Measurements from ENCODE around the gene CSMD2.

Gene CSMD2

GRCh38 chr1:33635336-33636012 is 529.6 kb downstream of the CSMD2 start:
- DNase-seq (ENCODE audit: low read depth) = no peak

- peak; percentile 9 for DNase-seq (ENCODE audit: low read depth)
Measured at GRCh38 chr1:33634806-33635205, 530.2 kb downstream of the CSMD2 start.

GRCh38 chr1:33634143-33634542 is 530.9 kb downstream of the CSMD2 start:
- no peak for DNase-seq (ENCODE audit: low read depth)

GRCh38 chr1:33633019-33633801 is 531.8 kb downstream of the CSMD2 start:
- peak; percentile 82 for DNase-seq (ENCODE audit: low read depth)

GRCh38 chr1:33630686-33631085 is 534.3 kb downstream of the CSMD2 start:
- DNase-seq (ENCODE audit: low read depth) = no peak

DNA sequence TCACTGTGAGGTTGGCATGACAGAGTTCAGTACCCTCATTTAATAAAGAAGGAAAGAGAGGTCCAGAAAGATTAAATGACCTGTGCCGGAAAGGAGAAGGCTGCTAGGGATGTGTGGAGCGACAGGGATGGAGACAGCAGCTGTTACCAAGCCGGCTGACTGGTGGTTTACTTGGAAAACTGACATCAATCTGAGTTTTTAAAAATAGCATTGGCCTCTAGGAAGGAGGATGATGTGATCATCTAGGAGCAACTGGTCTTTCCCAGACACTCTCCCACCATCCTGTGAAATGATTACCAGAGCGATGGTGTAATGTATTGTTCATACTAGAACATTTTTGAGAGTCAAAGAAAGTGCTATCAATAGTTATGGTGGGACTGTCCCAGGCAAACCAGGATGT is 538.2 kb downstream of the CSMD2 start:
- DNase-seq (ENCODE audit: low read depth) = no peak

DNA sequence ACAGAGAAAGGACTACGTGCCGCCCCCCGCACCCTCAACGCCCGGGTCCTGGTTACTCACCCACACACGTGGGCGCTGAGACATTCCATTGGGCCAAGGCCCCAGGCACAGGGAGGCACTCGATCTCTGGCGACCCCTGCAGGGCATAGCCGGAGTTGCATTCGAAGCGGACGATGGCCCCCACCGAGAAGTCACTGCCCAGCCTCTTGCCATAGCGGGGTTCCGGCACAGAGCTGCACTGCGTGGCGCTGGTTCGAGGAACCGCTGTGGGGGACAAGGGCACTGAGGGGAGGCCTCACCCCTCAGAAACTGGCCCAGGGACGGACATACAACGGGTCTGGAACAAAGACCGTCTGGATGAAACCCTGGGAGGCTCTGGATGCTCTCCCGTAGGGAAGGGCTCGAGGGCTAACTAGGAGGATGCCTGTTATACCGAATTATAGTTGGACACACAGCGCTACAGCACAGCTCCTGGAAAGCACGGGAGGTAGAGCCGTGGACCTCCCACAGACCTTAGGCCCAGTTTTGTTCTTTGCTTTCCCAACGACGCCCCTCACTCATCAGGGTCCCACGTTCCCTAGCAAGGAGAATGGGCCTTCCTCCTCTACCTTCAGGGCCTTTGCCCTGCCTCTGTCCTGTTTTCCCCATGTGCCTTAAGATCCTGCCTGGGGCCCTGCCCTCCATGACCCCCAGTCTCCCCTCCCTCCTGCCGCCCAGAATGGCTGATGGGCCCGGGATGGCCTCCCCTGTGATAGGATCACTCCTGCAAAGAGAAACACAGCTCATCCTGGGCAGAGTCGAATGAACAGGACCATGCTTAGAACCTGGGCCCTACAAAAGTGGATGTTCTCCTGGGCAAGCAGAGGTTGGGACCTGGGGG is 539.8 kb downstream of the CSMD2 start:
- DNase-seq (ENCODE audit: low read depth) = no peak

DNA sequence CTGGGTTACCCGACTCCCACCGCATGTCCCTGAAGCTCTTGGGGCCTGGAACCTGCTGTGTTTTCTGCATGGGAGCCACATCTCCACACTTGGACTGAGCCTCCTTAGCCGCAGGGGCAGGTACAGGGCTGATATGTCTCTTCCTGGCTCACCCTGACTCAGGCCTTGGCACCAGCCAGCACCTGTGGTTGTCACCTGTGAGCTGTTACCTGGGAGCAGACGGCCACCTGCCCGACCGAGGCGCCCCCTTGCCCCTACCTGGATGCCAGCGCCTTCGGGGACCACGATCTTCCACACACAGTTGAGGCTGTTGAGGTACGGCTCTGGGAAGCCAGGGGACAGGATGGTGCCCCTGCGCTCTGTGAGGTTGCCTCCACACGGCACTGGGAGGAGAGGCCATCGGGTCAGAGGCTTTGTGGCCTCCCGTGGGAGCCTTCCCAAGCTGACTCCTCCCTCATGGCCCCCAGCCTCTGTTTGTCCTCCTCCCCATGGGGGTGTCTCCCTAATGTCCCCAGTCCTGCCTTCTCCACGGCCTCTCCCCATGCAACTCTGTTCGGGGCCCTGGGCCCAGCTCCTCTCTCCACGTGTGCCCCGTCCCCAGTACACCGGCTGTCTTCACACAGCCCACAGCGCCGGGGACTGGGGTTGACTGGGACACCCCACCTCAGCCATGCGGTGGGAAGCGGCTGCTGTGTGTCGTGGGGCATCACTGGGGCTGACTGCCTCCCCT is 540.6 kb downstream of the CSMD2 start:
- no peak for DNase-seq (ENCODE audit: low read depth)

GRCh38 chr1:33623811-33624210 is 541.2 kb downstream of the CSMD2 start:
- no peak for DNase-seq (ENCODE audit: low read depth)

DNA sequence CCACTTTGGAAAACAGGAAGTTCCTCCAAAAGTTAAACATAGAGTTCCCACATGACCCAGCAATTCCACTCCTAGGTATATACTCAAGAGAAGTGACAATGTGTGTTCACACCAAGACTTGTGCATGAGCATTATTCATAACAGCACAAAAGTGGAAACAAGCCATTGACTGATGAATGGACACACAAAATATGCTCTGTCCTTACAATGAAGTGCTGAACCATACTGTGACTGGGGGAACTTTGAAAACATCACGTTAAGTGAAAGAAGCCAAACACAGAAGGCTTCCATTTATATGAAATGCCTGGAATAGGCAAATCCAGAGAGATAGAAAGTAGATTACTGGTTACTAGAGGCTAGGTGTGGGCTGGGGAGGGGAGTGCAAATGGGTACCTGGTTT is 542.3 kb downstream of the CSMD2 start:
- no peak for DNase-seq (ENCODE audit: low read depth)

DNA sequence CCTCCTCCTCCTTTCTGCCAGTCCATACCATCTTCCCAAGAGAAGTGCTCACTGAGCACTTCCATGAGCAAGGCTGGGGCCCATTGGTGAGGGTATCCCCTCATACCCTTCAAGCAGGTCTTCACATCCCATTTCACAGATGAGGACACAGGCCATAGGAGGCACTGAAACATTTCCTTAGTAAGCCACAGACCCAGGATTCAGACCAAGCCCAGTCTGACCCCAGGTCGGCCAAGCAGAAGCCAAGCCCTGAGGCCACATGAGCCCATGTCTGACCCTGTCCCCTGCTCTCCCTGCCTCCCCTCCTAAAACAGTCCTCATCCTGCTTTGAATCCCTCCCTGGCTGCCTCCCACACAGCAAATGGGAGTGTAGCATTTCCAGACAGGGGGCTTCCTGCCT is 546.4 kb downstream of the CSMD2 start:
- no peak for DNase-seq (ENCODE audit: low read depth)

DNA sequence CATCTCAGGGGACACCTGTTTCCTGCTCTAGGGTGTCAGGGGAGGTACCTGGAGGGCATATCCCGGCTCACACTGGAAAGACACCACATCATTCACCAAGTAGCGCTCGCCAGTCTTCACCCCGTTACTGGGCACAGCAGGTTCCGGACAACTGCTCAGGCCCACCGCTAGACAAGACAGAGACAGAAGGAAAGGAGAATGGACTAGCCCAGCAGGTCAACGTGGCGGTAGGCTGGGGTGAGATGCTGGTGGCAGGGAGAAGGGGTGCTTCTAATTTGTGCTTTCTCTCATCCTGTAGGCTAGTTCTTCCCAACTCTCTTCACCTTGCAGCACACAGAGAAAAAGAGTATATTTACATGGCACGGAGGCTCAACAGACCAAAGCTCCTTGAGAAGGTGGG is 547.6 kb downstream of the CSMD2 start:
- DNase-seq (ENCODE audit: low read depth) = no peak

- DNase-seq (ENCODE audit: low read depth) = no peak
Measured at GRCh38 chr1:33616780-33617179, 548.2 kb downstream of the CSMD2 start.

- no peak for DNase-seq (ENCODE audit: low read depth)
Measured at GRCh38 chr1:33615546-33615945, 549.5 kb downstream of the CSMD2 start.

- no peak for DNase-seq (ENCODE audit: low read depth)
Measured at GRCh38 chr1:33610864-33611455, 554.1 kb downstream of the CSMD2 start.

GRCh38 chr1:33610391-33610790 is 554.6 kb downstream of the CSMD2 start:
- no peak for DNase-seq (ENCODE audit: low read depth)

DNA sequence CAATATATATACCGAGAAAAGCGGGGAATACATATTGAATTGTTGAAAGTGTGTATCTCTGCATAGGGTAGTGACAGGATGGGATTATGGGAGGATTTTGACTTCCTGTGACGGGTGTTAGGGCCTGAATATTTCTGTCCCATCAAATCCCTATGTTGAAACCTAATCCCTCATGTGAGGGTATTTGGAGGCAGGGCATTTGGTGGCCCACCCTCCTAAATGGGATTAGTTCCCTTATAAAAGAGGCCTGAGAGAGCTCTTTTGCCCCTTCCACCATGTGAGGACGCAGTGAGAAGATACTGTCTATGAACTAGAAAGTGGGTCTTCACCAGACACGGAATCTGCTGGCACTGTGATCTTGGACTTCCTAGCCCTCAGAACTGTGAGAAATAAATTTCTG is 555.3 kb downstream of the CSMD2 start:
- no peak for DNase-seq (ENCODE audit: low read depth)

DNA sequence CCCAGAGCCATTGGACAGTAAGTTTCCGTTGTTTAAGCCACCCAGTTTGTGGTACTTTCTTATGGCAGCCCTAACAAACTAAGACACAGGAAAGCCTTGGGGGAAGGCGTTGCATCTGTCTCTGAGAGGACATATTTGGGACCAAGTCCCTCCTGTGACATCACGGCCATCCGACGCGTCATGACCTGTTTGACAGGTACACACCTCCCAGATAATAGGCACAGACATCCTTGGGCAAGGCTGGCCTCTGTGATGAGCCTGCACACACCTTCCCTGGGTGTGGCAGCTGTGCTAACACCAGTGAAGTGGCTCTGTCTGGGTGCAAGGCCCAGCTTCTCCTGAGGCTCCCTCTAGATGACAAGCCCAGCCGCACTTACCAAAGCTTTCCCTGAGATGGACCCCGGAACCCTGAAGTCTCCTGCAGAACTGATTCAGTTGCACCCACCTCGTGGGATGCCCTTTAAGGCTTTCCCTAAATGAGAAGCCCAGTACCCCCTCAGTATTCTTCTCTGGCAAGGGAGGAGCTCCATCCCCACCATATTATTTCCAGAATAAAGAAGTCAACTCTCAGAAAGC is 556.1 kb downstream of the CSMD2 start:
- no peak for DNase-seq (ENCODE audit: low read depth)

DNA sequence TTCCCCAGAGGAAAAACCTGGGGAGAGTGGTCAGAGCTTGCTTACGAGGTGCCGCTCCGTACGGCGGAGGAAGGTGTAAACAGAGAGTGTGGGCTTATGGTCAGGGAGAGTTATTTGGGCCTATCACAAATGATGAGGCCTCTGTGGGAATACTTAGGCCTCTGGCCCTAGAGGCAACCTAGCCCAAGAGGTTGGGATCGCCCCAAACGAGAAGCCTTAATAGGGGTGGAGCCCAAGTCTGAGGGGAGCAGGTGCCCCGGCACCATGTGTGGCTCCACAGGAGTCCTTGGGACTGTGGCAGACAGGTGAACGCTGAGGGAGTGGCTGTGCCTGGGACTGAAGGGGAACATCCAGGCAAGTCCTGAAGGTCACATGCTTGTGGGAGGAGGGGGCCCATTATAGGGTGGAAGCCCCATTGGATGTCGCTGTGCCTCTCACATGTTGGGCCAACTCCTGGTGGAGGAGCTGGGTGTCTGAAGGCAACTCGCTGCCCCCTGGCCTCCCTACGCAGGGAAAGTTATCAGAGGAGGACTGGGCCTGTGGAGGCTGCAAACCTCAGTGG is 557.5 kb downstream of the CSMD2 start:
- no peak for DNase-seq (ENCODE audit: low read depth)

DNA sequence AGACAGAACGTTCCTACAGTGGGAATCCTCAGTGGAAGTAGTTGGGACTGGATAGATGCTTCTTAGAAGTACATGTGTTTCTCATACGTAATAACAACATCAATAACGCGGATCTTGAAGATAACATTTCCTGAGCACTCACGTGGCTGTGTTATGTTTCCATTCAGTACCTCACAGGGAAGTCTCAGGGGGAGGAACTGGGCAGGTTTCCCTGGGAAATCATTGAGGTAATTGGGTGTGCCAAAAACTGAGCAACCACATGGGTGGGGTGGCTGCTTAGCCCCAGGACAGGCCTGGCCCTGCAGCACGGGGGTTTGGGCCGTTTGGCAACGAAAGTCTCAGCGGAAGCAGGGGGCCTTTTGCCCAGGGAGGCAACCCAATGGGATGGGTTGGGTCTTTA is 558.8 kb downstream of the CSMD2 start:
- no peak for DNase-seq (ENCODE audit: low read depth)

GRCh38 chr1:33602271-33602670 is 562.8 kb downstream of the CSMD2 start:
- DNase-seq (ENCODE audit: low read depth) = no peak

Measured in activated T-cell treated with anti-CD3 and anti-CD28 coated beads for 24 hours (primary cell).